Suppressor macrophage treated with lipopolysaccharide for 4 hours (primary cell): ENCODE results near the gene SLC5A3.
A peak's percentile ranks its signal among the peaks of the same experiment; 100 is the strongest.

Source experiments
- DNase-seq: peaks from one replicate; pipeline ENCODE4 v3.0.0-alpha.2; 2020

The SLC5A3 gene

DNA sequence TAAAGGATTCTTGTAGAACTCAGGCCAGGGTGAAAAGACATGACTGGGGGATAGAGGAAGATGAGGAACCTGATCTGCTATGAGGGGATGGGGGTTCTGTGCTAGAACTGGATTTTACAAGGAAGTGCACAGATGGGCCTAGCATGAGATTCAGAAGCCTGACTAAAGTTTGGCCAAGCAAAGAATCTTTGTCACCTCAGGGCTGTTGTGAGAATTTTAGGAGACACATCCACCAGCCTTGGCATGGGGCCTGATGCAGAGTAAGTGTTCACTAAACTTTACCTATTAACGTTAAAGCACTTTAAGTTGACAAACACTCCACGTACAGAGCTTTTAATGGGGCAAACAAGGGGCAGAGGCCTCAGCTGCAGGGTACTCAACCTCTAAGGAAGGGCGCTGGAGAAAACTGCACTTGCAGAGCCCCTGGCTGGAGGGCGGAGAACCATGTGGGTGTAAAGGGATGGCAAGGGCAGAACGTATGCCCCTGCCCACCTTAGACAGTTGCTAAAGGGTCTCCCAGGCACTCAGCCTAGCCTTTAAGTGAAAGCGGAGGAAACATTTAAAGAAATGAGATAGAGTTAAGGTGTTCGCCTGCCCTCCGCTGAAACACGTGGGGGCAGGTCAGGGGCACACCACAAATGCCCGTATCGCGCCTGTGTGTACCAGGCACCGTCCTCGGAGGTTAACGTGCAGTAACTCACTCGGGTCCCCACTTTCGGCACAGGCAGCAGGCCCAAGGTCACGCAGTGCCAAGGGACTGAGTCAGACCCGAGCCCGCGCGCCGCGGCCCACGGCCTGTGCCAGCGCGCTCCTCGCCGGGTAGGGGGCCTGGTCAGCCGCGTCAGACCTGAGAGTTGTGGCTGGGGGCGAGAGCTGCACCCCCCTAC is 990 bp upstream of the SLC5A3 start:
- DNase-seq, result no peak

DNA sequence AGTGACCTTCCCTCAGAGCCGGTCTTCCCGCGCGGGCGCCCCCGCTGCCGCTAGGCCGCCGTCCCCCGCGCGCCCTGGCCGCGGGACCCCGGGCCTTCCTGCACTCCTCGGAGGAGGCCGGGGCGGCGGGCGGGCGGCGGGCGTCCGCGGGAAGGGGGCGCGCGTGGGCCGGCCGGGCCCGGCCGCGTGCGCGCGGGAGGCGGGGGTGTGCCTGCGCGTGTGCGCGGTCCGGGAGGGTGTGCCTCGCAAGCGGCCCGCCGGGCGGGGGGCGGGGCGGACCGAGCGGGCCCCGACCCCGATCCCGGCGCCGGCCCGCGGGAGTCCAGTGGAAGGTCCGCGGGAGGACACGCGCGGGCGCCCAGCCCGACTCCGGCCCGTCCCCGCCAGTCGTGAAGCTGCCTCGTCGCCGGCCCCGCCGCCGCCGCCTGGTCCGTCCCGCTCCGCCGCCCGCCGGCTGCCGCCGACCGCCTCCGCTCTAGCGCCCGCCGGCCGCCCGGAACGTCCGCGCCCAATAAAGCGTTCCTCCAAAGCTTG is 438 bp downstream of the SLC5A3 start:
- peak; percentile 49 for DNase-seq

DNA sequence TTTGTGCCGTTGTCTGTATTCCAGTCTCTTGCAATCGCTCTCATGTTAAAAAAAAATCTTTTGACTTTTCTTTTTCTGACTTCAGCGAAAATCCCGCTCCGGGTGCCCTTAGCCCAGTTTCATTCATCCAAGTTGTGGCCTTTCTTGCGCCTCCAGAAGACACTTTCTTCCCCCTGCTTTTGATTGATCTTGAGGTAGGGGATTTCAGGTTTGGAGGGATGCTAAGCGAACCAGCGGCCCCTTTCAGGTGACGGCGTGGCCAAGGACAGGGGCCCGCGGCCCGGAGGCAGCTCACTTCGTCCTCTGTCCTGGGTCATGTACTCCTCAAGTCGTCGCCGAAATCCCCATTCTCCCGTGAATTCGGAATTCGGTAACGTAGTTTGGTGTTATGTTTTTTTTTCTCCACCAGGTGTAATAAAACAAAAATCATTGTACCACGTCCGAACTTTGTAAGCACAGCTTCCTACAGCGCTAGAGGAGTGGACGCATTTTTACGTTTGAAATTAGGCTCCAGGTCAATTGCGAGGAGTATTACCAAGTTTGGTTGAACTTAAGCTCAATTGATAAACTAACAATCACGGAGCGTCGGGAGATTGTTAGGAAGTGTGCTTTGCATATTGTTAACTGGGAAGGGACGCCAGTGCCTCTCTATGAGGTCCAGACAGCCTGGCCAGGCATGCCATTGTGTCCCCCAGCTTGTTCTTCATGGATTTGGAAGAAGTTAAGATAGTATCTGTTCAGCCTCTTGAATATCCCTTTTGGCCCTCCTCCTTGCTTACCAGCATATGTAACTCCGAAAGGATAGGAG is 1.1 kb downstream of the SLC5A3 start:
- no peak for DNase-seq

DNA sequence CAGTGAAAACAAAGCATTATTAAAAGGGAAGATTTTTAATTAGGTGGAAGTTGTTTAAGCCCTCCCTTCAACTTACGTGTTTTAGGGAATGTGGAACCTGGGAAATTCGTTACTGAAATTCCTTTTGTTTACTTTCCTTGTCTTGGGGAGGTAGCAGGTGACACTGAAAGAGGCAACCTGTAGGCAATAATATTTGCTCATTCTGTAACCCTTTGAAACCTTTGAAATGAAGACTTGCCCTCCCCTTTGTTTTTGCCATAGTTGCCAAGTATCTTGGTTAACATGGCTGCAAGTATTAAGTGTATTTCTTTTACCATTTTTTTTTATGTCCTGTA is 1.7 kb downstream of the SLC5A3 start:
- DNase-seq, result no peak

DNA sequence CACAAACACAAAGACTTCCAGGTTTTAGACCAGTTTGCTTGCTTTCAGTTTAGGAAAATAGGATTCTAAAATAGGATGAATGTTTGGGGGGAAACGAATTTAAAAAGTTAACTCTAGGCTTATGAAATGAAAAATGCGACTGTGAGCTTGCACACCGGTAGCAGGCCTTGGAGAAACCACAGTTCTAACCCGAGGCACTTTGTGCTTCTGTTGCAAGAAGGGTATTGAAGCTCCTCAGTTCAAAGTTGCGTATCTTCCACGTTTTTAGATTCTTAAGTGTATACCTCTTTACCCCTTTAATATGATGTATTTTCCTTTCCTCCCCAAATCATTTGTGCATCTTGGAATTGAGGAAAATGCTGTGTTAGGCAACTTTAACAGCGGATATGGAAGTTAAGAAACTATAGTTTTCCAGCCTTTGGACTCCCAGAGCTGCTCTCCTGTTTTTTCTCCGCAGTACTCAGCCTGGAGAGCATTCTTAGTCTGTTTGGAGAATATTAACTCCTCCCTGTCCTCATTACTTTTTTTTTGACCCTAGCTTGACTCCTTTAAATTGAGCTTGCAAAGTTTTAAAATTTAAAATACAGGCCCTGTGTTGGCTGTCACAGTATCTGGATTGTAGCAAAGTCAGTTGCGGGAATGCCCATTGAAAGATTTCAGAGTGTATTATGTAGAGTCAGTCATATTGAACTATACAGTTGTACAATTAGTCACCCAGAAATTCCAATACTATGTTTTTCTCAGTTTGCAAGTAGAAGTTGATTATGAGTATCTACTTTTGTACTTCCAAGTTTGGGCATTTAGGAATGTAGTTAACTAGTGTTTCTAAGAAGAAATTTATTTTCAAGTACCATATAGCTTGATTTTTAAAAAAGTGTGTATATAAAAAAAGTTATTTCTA is 2.6 kb downstream of the SLC5A3 start:
- no peak for DNase-seq

DNA sequence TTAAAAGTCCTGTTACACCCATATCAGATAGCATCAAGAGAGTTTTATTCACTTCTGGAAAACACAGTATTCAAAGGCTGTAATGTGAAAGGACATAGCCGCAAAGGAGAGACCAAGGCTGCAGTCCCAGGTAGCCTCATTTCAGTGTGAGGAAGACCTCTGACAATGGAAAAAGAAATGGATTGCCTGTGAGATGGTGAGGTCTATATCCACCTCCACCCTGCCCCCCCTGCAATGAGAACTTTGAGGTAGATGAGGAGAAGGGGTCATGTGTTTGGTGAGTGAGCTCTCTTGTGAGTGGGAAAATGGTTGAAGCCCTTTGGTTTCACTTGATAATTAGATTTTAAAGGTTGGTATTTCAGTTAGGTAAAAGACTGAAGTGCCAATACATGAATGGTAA is 3.5 kb downstream of the SLC5A3 start:
- no peak for DNase-seq

DNA sequence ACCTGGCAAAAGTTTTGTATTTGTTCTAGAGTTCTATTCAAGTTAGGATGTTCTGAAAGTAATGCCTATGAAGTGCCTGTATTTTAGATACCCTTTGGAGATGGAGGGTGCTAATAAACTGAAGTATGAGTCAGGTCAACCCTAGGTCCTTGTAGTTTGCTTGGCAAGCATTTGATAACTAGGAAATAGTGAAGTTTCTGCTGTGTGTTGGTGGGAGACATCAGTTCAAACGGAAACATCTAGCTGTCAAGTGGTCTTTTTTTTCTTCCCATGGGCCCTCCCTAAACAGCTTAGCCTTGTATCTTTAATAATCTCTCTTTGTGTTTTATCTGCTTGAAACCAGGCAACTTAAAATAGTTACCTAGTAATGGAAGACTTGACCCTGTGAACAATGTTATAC is 4.5 kb downstream of the SLC5A3 start:
- DNase-seq, result no peak

DNA sequence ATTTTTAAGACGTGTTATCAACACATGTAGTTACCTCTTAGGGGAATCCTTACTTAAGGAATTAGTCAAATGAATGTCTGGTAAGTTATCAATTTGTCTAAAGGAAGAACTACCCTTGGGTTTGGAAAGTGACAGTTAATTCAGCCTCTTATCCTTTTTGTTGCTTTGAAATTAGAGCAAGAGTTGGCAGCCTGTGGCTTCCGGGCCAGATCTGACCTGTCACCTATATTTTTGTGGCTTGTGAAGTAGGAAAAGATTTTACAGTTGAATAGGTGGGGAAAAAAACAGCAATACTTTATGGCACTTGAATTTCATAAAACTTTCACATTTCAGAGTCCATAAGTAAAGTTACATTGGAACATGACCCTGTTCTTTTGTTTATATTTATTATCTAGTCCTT is 5.5 kb downstream of the SLC5A3 start:
- DNase-seq, result no peak

DNA sequence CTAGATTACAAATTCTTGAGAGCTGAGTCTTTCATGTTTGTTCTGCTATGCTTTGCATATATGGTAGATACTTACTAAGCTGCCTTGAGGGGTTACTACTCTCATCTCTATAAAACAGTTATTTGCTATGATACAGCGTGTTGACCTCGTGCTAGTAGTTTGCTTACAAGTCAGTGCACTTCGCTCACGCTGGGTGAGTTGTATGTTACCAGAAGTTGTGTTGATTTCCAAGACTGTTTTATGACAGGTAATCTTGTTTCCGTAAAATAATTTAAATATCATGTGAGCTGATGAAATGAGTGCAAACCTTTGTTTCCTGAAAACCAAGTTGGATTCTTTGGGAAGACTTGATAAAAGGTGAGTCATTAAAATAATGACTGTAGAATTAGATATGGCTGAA is 7.3 kb downstream of the SLC5A3 start:
- no peak for DNase-seq

DNA sequence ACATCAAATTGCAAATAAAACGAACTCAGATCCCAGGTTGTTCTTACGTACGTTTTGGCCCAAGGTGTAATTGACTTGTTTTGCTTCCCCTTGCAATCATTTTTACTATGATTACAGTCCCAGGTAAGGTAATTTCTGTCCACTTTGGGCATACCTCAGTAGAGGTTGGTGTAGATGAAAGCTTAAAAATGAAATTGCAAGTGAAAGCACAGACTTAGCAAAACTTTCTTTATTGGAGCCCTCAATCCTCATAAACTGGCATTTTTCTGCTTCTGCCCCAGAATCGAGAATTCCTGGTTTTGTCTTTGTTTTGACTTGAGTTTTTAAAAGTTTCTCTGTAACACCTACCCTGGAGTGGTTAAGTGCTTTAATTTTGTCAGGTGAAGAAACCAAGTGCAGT is 9.4 kb downstream of the SLC5A3 start:
- no peak for DNase-seq

DNA sequence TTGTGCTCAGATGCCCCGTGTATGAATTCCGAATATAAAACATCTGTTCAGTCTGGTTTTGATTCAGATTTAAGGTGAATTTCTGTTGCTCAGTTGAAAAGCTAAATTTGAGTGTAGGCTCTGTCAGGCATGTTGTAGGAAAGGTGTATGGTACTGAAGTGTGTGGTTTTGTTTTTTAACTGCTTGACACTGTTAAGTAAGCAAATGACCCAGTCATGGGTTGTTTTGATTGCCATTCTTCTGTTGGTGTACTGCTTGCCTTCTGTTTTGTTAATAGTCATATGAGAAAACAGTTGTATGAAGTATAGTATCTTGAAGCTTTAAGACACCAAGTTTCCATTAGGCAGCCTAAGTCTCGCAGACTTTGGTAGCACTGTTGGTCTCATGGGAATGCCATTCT is 10.0 kb downstream of the SLC5A3 start:
- no peak for DNase-seq

DNA sequence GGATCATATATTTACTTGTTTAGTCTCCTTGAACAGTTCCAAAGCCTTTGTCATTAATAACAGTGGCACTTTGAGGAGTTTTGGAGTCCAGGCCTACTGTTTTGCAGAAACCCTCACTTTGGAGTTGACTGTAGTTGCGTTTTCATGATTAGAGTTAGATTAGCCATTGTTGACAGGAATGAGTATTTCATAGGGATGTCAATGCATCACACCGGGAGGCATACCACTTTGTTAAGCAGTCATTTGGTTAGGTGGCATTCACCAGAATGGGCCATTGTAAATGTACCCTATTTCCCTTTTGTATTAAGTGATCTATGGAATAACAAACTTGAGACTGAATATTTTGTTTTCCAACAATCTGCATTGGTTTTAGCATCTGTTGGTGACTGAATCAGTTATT is 11.8 kb downstream of the SLC5A3 start:
- DNase-seq, result no peak

DNA sequence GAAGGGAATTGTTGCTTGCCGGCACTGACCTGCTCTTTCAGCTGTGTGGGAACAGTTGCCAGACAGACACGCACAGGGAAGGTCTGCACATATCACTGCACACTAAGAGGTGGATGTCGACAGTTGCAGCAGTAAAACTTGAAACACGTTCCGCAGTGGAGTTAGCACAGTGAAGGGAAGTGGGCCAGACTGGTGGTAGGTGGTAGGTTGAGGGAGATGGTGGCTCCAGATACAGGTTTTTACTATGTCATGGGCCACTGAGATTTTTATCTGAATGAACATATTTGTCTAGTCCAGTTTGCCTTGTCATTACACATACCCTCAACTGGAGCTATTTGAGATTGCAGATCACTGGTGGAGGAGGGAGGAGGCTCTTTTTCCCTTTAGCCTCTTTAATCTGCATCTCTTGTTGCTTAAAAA is 13.5 kb downstream of the SLC5A3 start:
- DNase-seq, result no peak

DNA sequence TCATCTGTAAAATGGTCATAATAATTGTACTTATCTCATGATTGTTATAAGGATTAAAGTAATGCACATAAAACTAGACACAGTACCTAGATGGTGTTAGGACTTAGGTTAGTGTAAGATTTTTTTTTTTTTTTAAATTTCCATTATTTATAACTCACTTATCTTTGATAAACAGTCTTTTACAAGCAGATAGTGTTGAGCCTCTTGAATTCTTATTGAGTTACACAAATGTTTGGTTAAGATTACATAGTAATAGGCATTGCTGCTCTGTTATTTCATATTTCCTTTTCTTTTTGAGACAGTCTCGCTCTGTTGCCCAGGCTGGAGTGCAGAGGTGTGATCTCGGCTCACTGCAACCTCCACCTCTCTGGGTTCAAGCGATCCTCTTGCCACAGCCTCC is 15.4 kb downstream of the SLC5A3 start:
- DNase-seq, result no peak

DNA sequence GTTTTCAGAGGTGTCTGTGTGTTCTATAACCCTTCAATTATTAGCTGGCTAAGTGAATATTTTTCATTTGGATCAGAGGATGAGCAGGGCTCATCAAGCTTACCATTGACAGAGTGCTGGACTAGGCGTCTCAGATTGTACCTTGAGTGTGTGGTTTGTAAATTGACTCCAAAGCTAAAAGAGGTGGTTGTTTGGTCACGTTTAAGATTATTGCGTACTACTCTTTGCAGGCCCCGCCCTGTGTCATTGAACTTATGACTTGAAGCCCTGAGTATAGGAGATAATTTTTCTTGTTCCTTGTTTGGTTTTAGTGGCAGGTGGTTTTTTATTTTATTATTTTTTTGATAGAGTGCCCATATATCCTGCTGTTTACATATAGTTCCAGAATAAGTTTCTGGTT is 17.7 kb downstream of the SLC5A3 start:
- DNase-seq, result no peak

DNA sequence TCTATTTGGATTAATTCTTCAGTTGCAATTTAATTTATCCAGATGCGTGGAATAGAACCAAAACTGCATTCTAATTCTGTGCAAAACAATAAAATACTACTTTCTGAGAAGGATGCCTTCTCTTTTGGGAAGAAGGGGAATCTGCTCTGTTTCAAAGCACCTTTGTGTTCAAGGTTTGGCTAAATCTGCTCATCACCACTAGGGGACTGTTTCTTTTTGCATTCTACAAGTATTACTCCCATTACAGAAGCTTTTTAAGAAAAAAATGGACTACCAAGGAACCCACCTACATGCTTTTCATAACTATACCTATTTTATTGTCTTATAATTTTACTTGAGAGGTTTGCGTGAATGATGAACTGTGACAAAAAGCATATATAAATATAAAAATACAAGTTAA is 18.2 kb downstream of the SLC5A3 start:
- DNase-seq, result no peak

DNA sequence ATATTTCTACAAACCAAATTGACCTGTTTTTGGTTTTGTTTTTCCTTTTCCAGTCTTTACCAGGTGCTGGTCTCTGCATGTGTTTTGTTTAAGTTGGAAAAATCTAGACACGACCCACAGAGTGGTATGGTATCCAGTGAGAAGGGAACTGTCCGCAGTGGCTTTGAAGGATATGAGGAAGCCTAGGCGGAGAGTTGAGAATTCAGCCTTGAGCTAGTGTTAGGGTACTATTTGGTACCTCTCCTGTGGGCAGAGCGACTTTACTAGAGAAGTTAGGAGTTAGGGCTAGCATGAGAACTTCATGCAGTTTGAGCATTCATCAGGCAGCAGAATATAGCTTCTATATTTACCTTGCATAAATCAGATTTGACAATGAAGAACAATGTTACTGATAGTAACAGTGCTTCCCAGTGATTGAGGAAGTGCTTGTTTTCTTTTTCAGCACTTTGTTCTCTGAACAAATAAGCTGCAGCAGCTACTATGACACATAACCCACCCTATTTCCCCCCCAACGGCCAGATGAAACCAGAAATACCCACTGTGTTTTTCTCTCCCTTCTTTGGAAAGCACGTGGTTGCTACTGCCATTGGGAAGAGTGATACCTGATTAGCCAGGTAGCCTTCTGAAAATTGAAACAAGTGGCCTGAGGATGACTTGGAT is 19.0 kb downstream of the SLC5A3 start:
- no peak for DNase-seq

DNA sequence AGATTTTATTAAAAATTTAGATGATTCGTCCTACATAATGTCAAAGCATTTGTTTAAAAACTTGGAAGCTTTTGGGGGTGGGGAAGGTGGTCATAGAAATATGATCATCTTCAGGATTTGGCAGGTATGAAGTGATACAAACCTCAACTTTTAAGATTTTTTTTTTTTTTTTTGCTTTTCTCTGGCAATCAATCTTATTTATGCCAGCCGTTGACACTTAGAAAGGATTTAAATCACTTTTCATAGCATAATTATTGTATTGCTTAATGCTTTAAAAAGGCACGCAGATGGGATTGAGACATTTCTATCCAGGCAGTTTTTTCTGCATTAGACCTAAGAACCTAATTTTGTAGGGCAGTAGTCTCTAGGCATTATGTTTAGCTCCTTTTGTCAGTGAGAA is 19.7 kb downstream of the SLC5A3 start:
- no peak for DNase-seq

DNA sequence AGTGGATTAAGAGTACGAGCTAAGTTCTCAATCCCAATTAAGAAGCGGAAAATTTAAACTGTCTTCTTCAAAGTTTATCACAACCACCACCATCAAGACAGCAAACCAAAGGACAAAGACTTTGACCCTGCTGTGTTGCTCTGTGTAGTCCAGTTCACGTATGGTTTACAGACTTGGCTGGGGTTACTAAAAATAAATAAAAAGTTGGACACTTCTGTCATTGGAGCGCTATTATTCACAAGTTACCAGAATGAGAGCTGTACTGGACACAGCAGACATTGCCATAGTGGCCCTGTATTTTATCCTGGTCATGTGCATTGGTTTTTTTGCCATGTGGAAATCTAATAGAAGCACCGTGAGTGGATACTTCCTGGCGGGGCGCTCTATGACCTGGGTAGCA is 21.6 kb downstream of the SLC5A3 start:
- DNase-seq, result no peak

DNA sequence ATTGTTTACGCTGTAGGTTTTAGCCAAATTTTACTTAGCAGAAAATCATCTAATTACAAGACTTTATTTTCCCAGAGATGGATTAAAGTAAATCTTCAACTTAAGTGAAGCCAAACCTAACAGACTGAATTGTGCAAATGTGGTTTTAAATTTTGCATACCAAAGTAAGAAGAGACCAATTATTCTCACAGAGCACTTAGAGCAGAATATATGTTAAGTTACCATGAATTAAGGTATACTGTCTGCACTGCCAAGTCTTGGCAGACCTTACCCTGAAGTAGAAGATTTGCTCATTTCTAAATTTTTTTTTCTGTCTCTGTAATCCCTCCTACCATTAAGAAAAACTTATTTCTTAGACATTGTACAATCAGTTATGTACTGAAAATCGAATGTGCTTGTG is 24.1 kb downstream of the SLC5A3 start:
- no peak for DNase-seq

DNA sequence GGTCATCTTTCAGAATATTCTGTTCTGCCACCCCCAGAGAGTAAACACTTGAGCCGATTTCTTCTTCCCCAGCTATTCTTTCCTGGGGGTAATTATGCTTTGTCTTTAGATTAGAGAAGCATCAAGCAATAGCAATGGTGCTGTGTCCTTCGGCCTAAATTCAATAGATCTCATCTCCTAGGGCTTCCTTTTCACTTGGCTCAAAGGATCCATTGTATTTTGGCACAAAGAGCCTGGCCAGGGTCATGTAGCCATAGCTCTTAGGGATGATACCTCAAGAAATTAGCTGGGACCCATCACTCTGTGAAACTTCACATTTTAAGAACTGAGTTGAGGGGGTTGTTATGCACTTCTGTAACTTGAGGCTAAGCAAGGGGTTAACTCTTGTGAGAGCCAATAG is 27.0 kb downstream of the SLC5A3 start:
- DNase-seq, result no peak

DNA sequence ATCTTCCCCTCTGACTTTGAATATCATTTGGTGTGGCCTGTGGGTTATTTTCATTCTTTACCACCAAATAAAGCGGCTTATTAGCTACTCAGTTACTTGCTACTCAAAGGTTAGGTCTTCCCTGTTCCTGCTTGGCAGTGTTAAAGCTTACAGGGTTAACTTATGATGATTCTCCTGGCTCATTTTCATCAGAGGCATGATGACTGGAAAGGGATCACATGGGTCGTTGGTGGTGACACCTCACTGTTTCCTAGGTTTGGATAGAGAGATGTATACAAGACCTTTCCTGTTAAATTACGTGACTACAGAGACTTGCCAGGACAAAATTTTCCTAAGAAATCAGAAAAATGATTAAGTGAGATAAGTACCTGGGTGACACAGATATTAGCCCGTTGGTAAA is 27.4 kb downstream of the SLC5A3 start:
- no peak for DNase-seq
